Measurements from ENCODE around the gene PACRG.

PACRG gene

GRCh38 chr6:163086624-163086920, 358.8 kb downstream of the PACRG start:
- TF ChIP-seq CTCF (IDR thresholded peaks at IDR 0.05) = no peak

DNA sequence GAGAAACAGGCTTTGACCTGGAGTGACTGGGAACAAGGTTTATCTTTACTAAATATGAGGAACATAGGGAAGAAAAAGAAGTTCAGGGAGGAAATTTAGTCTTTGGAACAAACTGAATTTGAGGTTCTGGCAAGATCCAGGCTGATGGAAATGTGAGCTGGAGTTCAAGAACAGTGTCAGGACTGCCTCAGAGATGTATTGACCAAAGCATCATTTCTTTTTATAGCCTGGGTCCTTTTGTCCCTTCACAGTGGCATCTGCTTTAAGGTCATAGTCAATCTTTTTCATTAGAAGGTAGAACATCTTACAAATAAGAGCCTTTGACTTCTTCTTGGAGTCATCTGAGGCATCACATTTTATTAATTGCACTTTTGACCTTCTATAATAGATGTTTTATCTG, 360.2 kb downstream of the PACRG start:
- TF ChIP-seq CTCF (IDR thresholded peaks at IDR 0.05) = no peak

- no peak for TF ChIP-seq CTCF (IDR thresholded peaks at IDR 0.05)
These were observed 365.1 kb downstream of the PACRG start for GRCh38 chr6:163092876-163093275.

- no peak for TF ChIP-seq CTCF (IDR thresholded peaks at IDR 0.05)
These were observed 367.1 kb downstream of the PACRG start for GRCh38 chr6:163094881-163095280.

- no peak for TF ChIP-seq CTCF (IDR thresholded peaks at IDR 0.05)
These were observed 367.6 kb downstream of the PACRG start for GRCh38 chr6:163095401-163095800.

- no peak for TF ChIP-seq CTCF (IDR thresholded peaks at IDR 0.05)
These were observed 371.2 kb downstream of the PACRG start for GRCh38 chr6:163098827-163099479.

DNA sequence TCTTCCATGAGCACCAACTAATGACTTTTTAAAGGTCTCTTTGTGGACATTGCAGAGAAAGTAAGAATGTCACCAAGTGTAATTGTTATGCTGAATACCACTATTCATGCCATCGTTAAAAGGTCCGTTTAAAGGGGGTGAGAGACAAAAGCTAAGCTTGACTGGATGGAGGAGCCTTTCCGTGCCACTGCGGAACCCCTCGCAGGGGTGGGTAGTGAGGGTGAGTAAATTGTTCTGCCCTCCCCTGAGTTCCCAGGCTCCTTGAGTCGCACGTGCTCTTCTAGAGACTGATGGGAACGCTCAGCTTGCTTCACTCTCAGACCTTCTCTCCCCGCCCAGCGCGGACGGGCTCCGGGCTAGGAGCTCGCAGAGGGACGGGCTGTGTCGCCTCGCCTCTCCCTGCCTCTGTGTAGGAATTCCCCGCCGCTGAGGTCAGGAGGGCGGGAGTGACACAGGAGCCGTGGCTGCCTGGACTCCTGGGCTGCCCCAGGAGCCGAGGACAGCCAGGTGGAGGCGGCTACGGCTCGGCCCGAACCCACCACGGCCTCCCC, 371.9 kb downstream of the PACRG start:
- no peak for TF ChIP-seq CTCF (IDR thresholded peaks at IDR 0.05)

DNA sequence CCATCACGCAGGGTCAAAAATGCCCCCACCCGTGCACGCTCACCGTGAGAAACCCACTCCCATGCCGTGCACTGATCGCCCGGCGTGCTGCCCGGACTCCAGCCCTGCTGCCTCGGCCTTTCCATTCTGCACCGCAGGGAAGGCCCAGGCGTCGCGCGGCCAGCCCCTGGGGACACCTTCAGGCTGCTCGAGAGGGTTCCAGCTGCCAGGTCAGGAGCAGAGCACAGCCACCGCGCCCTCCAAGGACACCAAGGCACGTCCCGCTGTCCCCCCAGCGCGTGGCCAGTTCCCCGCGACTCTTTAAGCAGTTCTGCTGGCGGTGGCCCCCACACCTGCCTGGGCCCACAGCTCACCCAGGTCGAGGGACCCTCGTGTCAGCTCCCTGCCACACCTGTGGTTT, 372.5 kb downstream of the PACRG start:
- TF ChIP-seq CTCF (IDR thresholded peaks at IDR 0.05) = no peak
